22Rv1 (cell line): Measurements from ENCODE around the gene SCO1.
"Not testable (repeated sequence)": the region's sequence is repeated elsewhere in the genome, so short reads cannot be mapped to it uniquely, and the experiment has no call there.

Experiments
- CTCF ChIP-seq: fragments of 450-650 bp; IDR thresholded peaks from 2 replicates; pipeline ENCODE4 v1.5.1; 2017; ENCODE audit warnings: mild to moderate bottlenecking
- ZFX ChIP-seq: fragments of 450-650 bp; IDR thresholded peaks from 2 replicates; pipeline ENCODE4 v1.6.1; 2017; ENCODE audit warnings: antibody characterized with exemption, borderline replicate concordance

DNA sequence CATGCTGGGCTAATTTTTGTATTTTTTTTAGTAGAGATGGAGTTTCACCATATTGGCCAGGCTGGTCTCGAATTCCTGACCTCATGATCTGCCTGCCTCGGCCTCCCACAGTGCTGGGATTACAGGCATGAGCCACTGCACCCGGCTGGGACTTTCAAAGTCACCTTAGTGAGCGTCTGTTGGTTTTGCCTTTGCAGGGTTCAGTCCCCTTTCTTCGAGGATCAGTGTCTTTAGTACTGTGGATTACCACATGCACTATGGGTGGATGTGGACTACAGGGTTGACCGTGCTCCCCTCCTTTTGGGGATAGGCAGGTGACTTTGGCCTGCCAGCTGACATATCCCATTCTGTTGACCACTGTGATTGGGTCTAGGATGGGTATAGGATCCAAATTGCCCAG is 34.8 kb upstream of the SCO1 start:
- not testable (repeated sequence) for TF ChIP-seq CTCF, ZFX
